Liver (tissue), 9 donors: ENCODE data around the gene PF4V1. TPM values are rescaled to one million over a fixed set of nuclear protein-coding genes. Genes with fewer than 3 reads are reported as not detected.

ENCODE experiments used
- DNase-seq: peaks from one replicate; pipeline ENCODE4 v3.0.0-alpha.2; 2017; ENCODE audit warnings: low spot score
- H3K27ac ChIP-seq, 2 donors: one replicate each; pipeline ENCODE4 v1.7.0; 2013; ENCODE audit warnings: inconsistent platforms in 2 of 2, low read length in 2 of 2, control low read depth in 1 of 2, low read depth in 1 of 2, mild to moderate bottlenecking in 1 of 2
- H3K27me3 ChIP-seq, 4 donors: one replicate each; pipeline versions ENCODE4 v1.6.1 to v1.7.0; 2013; ENCODE audit warnings: low read length in 3 of 4, inconsistent platforms in 1 of 4, mild to moderate bottlenecking in 1 of 4, moderate library complexity in 1 of 4; ENCODE audit not compliant: control insufficient read depth in 4 of 4, insufficient read depth in 4 of 4
- H3K36me3 ChIP-seq, 4 donors: one replicate each; pipeline versions ENCODE4 v1.6.1 to v1.7.0; 2013; ENCODE audit warnings: low read length in 3 of 4, mild to moderate bottlenecking in 3 of 4, low read depth in 1 of 4, moderate library complexity in 1 of 4; ENCODE audit not compliant: control insufficient read depth in 4 of 4, insufficient read depth in 3 of 4
- H3K4me1 ChIP-seq, 4 donors: one replicate each; pipeline versions ENCODE4 v1.6.1 to v1.7.0; 2013; ENCODE audit warnings: low read length in 3 of 4, mild to moderate bottlenecking in 3 of 4, moderate library complexity in 1 of 4; ENCODE audit not compliant: control insufficient read depth in 4 of 4, insufficient read depth in 4 of 4
- H3K4me3 ChIP-seq, 3 donors: one replicate each; pipeline versions ENCODE4 v1.6.1 to v1.7.0; 2013; ENCODE audit warnings: low read length in 3 of 3, control low read depth in 1 of 3, low read depth in 1 of 3, mild to moderate bottlenecking in 1 of 3
- H3K9ac ChIP-seq, 2 donors: one replicate each; pipeline ENCODE4 v1.7.0; 2013; ENCODE audit warnings: low read length in 2 of 2, mild to moderate bottlenecking in 2 of 2, moderate library complexity in 2 of 2, control low read depth in 1 of 2, low read depth in 1 of 2
- H3K9me3 ChIP-seq, 4 donors: one replicate each; pipeline versions ENCODE4 v1.6.1 to v1.7.0; 2013; ENCODE audit warnings: low read length in 3 of 4; ENCODE audit not compliant: control insufficient read depth in 4 of 4
- EGR1 ChIP-seq, 2 donors: IDR thresholded peaks; 2 replicates each; pipeline ENCODE4 v1.6.1; 2016 to 2018; ENCODE audit warnings: antibody characterized with exemption in 2 of 2, low read depth in 2 of 2
- FOXA1 ChIP-seq: IDR thresholded peaks from 2 replicates; pipeline ENCODE4 v1.6.1; 2016; ENCODE audit warnings: antibody characterized with exemption
- FOXA2 ChIP-seq: IDR thresholded peaks from 2 replicates; pipeline ENCODE4 v1.6.1; 2016; ENCODE audit warnings: antibody characterized with exemption
- GABPA ChIP-seq, 2 donors: IDR thresholded peaks in 1 of 2; conservative IDR thresholded peaks in 1 of 2; 2 replicates each; pipeline ENCODE4 v1.6.1; 2016; ENCODE audit warnings: antibody characterized with exemption in 2 of 2, mild to moderate bottlenecking in 1 of 2, moderate library complexity in 1 of 2
- HNF4A ChIP-seq, 2 donors: conservative IDR thresholded peaks; 2 replicates each; pipeline ENCODE4 v1.6.1; 2016; ENCODE audit warnings: antibody characterized with exemption in 2 of 2, mild to moderate bottlenecking in 2 of 2
- HNF4G ChIP-seq: IDR thresholded peaks from 2 replicates; pipeline ENCODE4 v1.6.1; 2016; ENCODE audit warnings: antibody characterized with exemption
- JUND ChIP-seq, 2 donors: IDR thresholded peaks; 2 replicates each; pipeline ENCODE4 v1.6.1; 2016; ENCODE audit warnings: antibody characterized with exemption in 2 of 2
- NR2F2 ChIP-seq: IDR thresholded peaks from 2 replicates; pipeline ENCODE4 v1.6.1; 2016; ENCODE audit warnings: antibody characterized with exemption
- RAD21 ChIP-seq, 2 donors: IDR thresholded peaks; 2 replicates each; pipeline ENCODE4 v1.6.1; 2016; ENCODE audit warnings: antibody characterized with exemption in 2 of 2, mild to moderate bottlenecking in 2 of 2
- RXRA ChIP-seq, 2 donors: IDR thresholded peaks; 2 replicates each; pipeline ENCODE4 v1.6.1; 2017 to 2018; ENCODE audit warnings: antibody characterized with exemption in 2 of 2, mild to moderate bottlenecking in 1 of 2
- SP1 ChIP-seq: IDR thresholded peaks from 2 replicates; pipeline ENCODE4 v1.6.1; 2018; ENCODE audit warnings: antibody characterized with exemption, mild to moderate bottlenecking
- TAF1 ChIP-seq: conservative IDR thresholded peaks from 2 replicates; pipeline ENCODE4 v1.6.1; 2016; ENCODE audit warnings: antibody characterized with exemption, mild to moderate bottlenecking
- YY1 ChIP-seq: IDR thresholded peaks from 2 replicates; pipeline ENCODE4 v1.6.1; 2016; ENCODE audit warnings: antibody characterized with exemption, mild to moderate bottlenecking
- WGBS: extraction: QIAGEN DNeasy Blood & Tissue Kit; methylation state at CpG from one replicate; pipeline ENCODE4 v1.1.7; 2013; 5-methylcytosine and 5-hydroxymethylcytosine counted together
- polyA plus RNA-seq, 2 donors: library from polyadenylated mRNA; stranded (reverse) in 1 of 2; unstranded in 1 of 2; fragments of 200-250 nt in 1 of 2; fragments of >200 nt in 1 of 2; fragmentation: Nextera tagmentation in 1 of 2; extraction: Ambion mirVana in 1 of 2; gene quantifications; one replicate each; pipeline versions ENCODE4 v1.2.1 to v1.2.3, GENCODE V29; 2013 to 2015
- total RNA-seq, 2 donors: library from RNA; depleted of rRNA; stranded (reverse); fragments of >200 nt; gene quantifications; one replicate each; pipeline ENCODE4 v1.2.3, GENCODE V29; 2014
- TF ChIP-seq, protein P1 (sequence below): IDR thresholded peaks from 2 replicates; pipeline ENCODE4 v1.6.1; 2016; ENCODE audit warnings: antibody characterized with exemption, mild to moderate bottlenecking
- TF ChIP-seq, protein P2 (sequence below): IDR thresholded peaks from 2 replicates; pipeline ENCODE4 v1.6.1; 2016; ENCODE audit warnings: antibody characterized with exemption
- TF ChIP-seq, protein P3 (sequence below): IDR thresholded peaks from 2 replicates; pipeline ENCODE4 v1.6.1; 2016; ENCODE audit warnings: antibody characterized with exemption
- TF ChIP-seq, protein P4 (sequence below): IDR thresholded peaks from 2 replicates; pipeline ENCODE4 v1.6.1; 2016; ENCODE audit warnings: antibody characterized with exemption
- TF ChIP-seq, protein P5 (sequence below): fragments of 150-350 bp; IDR thresholded peaks from 2 replicates; pipeline ENCODE4 v1.5.1; 2017; ENCODE audit warnings: improper control_type of control experiment, low read depth, low read length; ENCODE audit not compliant: missing input control
- donor health status: healthy.
- donor health status: healthy.
- donor health status: healthy.
- donor health status: healthy.
- donor health status: healthy.

PF4V1 gene
- total and polyA plus RNA-seq, 4 donors, result 0.16 to 3.4 (median 0.74) TPM; not detected in 1

DNA sequence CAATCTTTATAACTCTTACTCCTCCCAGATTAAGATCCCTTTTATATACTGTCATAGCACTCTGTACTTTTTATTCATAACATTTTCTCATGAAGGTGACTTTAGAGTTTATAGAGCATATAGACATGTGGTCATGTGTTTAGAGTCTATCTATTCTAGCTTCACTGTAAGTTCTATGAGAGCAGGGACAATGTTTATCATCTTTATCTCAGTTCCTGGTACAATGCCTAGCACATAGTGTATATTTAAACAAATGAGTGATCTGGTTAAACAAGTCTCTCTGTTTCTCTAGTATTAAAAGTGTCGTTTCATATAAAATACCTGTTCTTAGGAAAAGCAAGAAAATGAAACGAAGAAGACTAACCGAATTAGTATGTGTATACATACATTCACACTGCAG, 13.4 kb upstream of the PF4V1 start (continued):
- no peak for TF ChIP-seq HNF4G
- TF ChIP-seq NR2F2, result no peak
- no peak for TF ChIP-seq EGR1 (IDR thresholded peaks at IDR 0.05; ENCODE audit: low read depth in 2 of 2)
- TF ChIP-seq YY1, result no peak
- no peak for TF ChIP-seq JUND (IDR thresholded peaks at IDR 0.05)

DNA sequence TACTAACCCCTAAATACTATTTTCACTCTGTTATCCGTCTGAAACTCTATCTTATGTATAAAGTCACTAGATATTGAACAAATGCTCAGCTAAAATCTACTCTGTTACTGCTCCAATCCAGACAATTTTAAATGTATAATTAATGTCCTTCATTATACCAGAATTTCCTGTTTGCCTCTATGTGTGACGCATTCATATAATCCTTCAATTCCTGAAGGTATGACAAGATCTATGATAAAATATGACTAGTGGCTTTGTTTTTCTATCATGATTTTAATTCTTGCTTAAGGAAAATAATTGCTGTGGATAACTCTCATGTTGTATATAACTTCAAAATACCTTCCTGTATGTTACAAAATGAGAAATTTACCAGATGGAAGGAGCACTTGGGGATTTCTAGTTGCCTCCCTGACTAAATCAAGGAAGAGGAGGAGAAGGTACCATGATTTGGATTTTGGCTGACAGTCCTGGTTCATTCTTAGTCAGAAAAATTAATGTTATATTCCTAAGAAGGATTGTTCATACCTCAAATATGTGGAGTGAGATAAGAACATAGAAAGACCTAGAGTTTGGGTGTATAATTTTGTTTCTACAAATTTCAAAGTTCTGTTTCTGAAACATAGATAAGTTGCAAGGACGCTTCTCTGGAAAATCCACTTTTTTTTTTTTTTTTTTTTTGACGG, 11.7 kb upstream of the PF4V1 start:
- Histone ChIP-seq H3K4me1 (peaks cover 0 to 6% (median 2%) of the 10 kb centered on the region in 4 donors), H3K4me3 (no peak overlapping the region), H3K27me3 (peaks cover 0 to 2% (median 0%) of the 10 kb centered on the region in 4 donors), H3K9ac (no peak overlapping the region), H3K27ac (no peak overlapping the region), H3K36me3 (no peaks in the 10 kb centered on the region), H3K9me3 (no peaks in the 10 kb centered on the region)
- no peak for TF ChIP-seq FOXA2
- no peak for TF ChIP-seq YY1
- no peak for TF ChIP-seq FOXA1
- TF ChIP-seq RXRA (IDR thresholded peaks at IDR 0.05), result no peak
- TF ChIP-seq NR2F2, result no peak
- no peak for TF ChIP-seq SP1
- TF ChIP-seq, protein P1, sequence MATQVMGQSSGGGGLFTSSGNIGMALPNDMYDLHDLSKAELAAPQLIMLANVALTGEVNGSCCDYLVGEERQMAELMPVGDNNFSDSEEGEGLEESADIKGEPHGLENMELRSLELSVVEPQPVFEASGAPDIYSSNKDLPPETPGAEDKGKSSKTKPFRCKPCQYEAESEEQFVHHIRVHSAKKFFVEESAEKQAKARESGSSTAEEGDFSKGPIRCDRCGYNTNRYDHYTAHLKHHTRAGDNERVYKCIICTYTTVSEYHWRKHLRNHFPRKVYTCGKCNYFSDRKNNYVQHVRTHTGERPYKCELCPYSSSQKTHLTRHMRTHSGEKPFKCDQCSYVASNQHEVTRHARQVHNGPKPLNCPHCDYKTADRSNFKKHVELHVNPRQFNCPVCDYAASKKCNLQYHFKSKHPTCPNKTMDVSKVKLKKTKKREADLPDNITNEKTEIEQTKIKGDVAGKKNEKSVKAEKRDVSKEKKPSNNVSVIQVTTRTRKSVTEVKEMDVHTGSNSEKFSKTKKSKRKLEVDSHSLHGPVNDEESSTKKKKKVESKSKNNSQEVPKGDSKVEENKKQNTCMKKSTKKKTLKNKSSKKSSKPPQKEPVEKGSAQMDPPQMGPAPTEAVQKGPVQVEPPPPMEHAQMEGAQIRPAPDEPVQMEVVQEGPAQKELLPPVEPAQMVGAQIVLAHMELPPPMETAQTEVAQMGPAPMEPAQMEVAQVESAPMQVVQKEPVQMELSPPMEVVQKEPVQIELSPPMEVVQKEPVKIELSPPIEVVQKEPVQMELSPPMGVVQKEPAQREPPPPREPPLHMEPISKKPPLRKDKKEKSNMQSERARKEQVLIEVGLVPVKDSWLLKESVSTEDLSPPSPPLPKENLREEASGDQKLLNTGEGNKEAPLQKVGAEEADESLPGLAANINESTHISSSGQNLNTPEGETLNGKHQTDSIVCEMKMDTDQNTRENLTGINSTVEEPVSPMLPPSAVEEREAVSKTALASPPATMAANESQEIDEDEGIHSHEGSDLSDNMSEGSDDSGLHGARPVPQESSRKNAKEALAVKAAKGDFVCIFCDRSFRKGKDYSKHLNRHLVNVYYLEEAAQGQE, result no peak
- TF ChIP-seq EGR1 (IDR thresholded peaks at IDR 0.05; ENCODE audit: low read depth in 2 of 2), result no peak
- no peak for TF ChIP-seq HNF4G
- TF ChIP-seq, protein P2, sequence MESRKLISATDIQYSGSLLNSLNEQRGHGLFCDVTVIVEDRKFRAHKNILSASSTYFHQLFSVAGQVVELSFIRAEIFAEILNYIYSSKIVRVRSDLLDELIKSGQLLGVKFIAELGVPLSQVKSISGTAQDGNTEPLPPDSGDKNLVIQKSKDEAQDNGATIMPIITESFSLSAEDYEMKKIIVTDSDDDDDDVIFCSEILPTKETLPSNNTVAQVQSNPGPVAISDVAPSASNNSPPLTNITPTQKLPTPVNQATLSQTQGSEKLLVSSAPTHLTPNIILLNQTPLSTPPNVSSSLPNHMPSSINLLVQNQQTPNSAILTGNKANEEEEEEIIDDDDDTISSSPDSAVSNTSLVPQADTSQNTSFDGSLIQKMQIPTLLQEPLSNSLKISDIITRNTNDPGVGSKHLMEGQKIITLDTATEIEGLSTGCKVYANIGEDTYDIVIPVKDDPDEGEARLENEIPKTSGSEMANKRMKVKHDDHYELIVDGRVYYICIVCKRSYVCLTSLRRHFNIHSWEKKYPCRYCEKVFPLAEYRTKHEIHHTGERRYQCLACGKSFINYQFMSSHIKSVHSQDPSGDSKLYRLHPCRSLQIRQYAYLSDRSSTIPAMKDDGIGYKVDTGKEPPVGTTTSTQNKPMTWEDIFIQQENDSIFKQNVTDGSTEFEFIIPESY, result no peak
- TF ChIP-seq, protein P3, sequence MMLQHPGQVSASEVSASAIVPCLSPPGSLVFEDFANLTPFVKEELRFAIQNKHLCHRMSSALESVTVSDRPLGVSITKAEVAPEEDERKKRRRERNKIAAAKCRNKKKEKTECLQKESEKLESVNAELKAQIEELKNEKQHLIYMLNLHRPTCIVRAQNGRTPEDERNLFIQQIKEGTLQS, result no peak
- no peak for TF ChIP-seq RAD21 (IDR thresholded peaks at IDR 0.05)
- TF ChIP-seq, protein P4, sequence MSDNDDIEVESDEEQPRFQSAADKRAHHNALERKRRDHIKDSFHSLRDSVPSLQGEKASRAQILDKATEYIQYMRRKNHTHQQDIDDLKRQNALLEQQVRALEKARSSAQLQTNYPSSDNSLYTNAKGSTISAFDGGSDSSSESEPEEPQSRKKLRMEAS, result no peak
- no peak for TF ChIP-seq GABPA (IDR thresholded peaks at IDR 0.05 in 1 of 2, conservative IDR thresholded peaks at IDR 0.05 in 1 of 2)
- TF ChIP-seq JUND (IDR thresholded peaks at IDR 0.05), result no peak
- TF ChIP-seq TAF1, result no peak
- TF ChIP-seq, protein P5, sequence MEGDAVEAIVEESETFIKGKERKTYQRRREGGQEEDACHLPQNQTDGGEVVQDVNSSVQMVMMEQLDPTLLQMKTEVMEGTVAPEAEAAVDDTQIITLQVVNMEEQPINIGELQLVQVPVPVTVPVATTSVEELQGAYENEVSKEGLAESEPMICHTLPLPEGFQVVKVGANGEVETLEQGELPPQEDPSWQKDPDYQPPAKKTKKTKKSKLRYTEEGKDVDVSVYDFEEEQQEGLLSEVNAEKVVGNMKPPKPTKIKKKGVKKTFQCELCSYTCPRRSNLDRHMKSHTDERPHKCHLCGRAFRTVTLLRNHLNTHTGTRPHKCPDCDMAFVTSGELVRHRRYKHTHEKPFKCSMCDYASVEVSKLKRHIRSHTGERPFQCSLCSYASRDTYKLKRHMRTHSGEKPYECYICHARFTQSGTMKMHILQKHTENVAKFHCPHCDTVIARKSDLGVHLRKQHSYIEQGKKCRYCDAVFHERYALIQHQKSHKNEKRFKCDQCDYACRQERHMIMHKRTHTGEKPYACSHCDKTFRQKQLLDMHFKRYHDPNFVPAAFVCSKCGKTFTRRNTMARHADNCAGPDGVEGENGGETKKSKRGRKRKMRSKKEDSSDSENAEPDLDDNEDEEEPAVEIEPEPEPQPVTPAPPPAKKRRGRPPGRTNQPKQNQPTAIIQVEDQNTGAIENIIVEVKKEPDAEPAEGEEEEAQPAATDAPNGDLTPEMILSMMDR, result no peak
- TF ChIP-seq HNF4A (conservative IDR thresholded peaks at IDR 0.05), result no peak
- no peak for DNase-seq
- 69% methylated on average over 4 of the region's 4 CpGs for WGBS
